Stimulated activated CD4-positive, alpha-beta T cell treated with anti-CD3 and anti-CD28 coated beads, Interleukin-4, amount 100 ng/mL, for 1 hour (primary cell): ENCODE data around the gene CLK2.

Experiments
- DNase-seq: peaks from one replicate; pipeline ENCODE4 v3.0.0-alpha.2; 2020

CLK2 gene

DNA sequence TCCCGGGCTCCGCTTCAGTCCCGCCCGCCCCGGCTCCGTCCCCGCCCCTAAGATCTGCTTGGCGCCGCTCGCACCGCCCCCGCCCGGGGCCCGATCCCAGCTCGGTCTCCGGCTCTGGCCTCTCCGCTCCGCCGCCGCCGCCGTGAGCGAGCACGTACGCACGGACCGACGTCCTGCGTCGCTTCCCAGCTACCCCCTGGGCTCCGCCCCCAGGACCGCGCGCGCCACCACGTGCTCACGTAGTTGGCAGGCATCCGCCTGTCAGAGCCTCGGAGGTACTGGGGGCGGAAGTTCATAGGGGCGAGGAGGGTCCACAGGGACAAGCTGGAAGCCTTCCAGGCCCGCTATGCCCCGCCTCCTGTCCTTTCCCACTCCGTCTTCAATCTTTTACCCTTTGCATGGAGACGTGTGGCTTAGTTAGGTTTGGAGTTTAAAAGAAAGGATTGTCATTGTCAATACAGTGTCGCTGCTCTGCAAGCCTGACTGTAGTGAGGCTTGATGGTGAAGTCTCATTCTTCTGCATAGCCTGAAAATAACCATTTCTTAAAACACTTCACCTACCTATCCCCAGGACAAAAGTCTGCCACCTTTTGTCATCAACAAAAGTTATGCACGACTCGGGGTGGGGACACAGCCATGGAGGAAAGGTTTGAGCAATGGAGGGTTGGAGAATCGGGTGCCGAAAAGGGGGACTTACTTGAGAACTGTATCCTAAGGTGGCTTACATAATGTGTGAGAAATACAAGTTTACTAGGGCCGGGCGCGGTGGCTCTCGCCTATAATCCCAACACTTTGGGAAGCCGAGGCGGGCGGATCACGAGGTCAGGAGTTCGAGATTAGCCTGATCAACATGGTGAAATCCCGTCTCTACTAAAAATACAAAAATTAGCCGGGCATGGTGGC is at the start of gene CLK2:
Gene CLK2, minus strand, starts transcription at position 162 of the 903 bp plus-strand sequence. CDS start 2,527 bp downstream, outside the sequence.
- DNase-seq, result peak; percentile 98

DNA sequence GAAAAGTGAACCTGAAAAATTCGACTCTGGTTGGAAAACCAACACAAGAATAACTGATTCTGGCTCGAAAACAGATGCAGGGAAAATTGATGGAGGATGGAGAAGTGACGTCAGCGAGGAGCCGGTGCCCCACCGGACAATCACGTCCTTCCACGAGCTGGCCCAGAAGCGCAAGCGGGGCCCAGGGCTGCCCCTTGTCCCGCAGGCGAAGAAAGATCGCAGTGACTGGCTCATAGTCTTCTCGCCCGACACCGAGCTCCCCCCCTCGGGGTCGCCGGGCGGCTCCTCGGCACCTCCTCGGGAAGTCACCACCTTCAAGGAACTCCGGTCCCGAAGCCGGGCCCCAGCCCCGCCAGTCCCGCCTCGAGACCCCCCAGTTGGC is 49.3 kb upstream of the CLK2 start:
- DNase-seq, result no peak

DNA sequence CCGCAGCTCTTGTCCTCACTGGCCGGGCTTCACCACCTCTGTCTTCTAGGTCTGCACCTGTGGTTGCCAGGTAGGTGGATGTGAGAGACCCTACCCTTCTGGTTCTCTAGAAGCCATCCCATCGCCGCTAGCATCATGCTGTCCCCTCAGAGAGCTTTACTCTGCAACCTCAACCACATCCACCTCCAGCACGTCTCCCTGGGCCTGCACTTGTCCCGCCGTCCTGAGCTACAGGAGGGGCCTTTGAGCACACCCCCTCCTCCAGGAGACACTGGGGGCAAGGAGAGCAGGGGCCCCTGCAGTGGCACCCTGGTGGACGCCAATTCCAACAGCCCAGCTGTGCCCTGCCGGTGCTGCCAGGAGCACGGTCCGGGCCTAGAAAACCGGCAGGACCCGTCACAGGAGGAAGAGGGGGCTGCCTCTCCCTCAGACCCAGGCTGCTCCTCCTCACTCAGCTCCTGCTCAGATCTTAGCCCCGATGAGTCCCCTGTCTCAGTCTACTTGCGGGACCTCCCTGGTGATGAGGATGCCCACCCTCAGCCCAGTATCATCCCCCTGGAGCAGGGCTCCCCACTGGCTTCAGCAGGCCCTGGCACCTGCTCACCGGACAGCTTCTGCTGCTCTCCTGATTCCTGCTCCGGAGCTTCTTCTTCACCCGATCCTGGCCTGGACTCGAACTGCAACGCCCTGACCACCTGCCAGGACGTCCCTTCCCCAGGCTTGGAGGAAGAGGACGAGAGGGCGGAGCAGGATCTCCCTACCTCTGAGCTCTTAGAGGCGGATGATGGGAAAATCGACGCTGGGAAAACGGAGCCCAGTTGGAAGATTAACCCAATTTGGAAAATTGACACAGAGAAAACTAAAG is 48.6 kb upstream of the CLK2 start:
- no peak for DNase-seq

DNA sequence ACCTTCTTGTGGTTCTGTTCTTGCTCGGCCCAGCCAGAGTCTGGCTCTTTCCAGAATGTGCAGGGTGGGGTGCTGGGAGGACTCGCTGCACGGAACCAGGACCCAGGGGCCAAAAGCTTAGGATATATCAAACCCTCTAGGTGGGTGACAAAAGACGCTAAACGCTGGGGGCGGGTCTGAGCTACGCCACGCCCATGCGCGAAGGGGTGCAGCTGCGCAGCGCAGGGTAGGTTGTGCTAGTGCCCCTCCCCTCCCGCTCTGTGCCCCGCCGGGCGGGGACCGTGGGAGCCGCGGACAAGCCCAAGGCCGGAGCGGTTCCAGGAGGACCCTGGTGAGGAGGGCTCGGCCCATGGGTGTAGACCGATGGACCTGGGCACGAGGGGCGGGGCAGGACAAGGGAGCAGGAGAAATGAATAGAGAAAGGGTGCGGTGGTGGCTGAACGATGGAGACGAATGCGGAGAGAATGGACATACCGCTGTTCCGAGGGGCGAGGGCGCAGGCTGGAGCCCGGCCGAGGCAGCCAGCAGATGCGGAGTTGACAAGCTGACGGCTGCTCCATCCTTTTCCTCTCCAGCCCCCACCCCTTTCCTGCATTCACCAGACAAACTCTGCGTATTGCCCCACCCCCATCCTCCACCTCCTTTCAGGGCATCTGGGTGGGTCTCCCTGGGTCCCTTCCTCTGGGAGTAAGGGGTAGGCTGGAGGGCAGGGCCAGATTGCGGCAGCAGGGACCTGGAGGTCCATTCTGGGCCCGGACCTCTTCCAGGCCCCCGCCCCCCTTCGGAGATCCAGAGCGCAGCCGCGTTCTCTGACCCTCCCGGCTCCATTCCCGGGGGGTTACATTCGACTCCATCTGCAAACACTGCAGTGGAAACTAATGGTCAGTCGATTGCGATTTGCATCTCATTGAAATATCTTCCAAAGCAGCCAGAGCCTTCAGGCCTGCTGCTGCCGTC is 47.6 kb upstream of the CLK2 start, which contains the start of gene RUSC1:
Gene RUSC1, plus strand, starts transcription at position 234 of the 957 bp plus-strand sequence. CDS start 880 bp downstream, outside the sequence.
- DNase-seq, result peak; percentile 78

DNA sequence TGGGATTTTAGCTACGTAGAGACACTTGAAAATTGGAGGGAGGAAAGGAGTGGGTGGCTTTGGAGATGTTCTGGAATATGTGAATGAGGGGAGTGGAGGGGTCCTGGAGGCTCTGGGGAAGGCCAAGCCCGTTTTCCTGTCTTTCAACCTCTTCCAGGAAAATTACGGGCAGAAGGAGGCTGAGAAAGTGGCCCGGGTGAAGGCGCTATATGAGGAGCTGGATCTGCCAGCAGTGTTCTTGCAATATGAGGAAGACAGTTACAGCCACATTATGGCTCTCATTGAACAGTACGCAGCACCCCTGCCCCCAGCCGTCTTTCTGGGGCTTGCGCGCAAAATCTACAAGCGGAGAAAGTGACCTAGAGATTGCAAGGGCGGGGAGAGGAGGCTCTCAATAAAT is 46.9 kb upstream of the CLK2 start:
- no peak for DNase-seq

DNA sequence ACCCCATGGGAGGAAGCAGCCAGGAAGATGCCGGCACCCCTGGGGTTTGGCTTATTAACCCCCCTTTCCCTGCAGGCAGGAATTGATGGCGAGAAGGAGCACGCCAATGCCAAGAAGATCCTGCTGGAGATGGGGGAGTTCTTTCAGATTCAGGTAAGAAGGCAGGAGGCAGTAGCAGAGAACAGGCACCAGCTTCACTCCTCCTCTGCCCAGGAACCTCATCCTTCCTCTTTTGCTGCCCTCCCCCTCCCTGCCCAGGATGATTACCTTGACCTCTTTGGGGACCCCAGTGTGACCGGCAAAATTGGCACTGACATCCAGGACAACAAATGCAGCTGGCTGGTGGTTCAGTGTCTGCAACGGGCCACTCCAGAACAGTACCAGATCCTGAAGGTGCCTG is 46.2 kb upstream of the CLK2 start:
- no peak for DNase-seq

DNA sequence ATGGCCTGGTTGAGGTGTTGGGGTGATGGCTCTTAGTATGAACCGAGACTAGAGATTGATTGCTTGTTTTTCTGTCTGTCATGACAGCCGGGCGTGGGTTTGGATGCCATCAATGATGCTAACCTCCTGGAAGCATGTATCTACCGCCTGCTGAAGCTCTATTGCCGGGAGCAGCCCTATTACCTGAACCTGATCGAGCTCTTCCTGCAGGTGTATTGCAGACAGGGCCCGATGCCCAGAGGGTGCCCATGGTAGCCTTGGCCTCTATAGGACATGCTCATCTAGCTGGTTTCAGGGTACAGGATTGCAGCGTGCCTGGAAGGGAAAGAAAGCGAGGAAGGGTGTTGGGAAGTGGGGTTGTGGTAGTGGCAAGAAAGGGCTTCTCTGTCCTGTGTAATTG is 44.8 kb upstream of the CLK2 start:
- no peak for DNase-seq

DNA sequence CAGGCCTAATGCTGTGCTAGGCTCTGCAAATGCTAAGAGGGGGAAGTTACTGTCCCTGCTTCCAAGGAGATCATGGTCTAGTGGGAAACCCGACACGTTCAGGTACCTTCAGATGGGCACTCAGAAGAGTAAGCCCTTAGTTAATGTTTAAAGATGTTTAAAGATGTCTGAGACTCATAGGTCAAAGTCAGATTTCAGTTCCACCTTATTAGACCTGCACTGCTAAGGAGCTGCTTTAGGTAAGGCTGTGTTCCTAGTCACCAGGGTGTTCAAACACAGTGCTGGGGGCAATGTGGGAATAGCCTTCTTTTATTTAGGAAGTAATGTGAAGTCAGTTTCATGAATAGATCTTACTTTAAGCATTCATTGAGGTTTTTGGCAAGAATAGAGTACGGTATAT is 43.6 kb upstream of the CLK2 start:
- DNase-seq, result no peak

DNA sequence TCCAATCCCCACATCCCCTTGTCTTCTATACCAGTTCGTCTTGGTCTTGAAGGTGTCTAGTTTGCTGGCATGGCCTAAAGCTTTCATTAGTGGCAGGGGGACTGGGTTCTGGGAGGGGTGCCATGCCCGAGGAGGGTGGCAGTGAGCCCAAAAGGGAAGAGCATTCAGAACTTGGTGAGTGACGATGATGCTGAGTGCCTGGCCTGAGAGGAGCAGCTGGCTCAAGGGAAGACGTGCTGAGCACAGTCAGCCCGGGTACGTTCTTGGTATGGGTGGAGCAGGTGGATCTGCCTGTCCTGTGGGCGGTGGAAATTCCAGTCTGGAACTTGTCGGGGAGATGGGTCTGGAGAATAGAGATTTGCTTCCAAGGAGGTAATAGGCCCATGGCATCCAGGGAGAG is 40.0 kb upstream of the CLK2 start:
- no peak for DNase-seq

DNA sequence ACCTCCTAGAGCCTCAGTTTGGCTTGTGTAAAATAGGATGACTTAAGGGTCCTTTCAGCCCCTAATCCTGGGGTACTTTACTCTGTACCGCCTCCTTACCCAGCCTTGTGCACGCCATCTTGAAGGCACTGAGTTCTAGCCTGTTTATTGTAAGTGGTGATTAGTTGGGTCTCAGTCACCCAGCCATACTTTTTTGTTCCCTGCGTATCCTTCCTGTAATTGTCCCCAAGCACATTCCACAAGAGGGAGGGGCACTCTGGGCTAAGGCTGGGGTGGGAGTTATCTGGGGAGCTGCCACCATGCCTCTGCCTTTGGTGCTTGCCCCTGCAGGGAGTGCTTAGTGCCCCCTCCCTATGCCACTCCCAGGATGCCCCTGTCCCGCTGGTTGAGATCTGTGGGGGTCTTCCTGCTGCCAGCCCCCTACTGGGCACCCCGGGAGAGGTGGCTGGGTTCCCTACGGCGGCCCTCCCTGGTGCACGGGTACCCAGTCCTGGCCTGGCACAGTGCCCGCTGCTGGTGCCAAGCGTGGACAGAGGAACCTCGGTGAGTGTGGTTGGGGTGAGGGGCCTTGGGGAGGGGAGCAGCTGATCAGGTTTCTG is 36.2 kb upstream of the CLK2 start:
- no peak for DNase-seq

DNA sequence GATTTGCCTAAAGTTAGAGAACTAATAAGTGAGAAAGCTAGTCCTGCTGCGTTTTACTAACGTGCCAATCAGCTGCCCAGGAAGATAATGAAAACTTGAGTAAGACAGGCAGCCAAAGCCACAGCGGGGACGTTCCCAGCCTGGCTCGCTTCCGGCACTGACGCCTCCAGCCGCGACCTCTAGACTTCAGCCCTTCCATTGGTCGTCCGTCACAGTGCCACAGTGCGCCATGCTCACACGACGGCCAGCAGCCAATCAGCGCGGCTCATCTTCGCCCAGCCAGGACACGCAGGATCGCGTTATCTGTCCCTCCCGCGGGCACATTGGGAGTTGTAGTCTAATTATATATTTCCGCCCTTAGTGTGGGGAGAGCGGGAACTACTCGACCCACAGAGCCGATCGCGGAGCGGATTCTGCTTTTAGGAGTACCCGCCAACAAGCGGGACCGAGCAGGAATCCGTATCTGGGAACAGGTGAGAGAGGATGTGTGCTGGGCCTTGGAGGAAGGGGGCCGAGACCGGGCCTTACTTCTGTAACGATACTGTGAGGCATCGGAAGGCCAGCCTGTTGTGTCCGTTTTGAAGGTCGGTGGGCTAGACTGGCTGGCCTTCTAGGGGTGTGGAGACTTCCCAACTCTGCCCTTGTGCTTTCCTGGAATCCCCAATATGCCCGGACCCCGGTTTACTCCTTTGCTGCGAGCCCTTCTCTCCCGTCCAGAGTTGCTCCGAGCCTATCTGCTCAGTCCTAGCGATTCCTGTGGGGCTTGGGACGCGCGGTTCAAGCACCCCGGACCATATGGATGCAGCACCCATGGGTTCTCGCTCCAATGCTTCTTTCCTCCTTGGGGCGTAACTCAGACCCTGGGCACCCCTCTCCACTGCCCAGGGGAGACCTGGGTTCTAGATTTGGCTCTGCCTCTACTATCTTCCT is 35.5 kb upstream of the CLK2 start, which contains the start of gene FDPS:
Gene FDPS, plus strand, starts transcription at position 374 of the 930 bp plus-strand sequence. CDS start 924 bp downstream, outside the sequence.
- DNase-seq, result peak; percentile 95

DNA sequence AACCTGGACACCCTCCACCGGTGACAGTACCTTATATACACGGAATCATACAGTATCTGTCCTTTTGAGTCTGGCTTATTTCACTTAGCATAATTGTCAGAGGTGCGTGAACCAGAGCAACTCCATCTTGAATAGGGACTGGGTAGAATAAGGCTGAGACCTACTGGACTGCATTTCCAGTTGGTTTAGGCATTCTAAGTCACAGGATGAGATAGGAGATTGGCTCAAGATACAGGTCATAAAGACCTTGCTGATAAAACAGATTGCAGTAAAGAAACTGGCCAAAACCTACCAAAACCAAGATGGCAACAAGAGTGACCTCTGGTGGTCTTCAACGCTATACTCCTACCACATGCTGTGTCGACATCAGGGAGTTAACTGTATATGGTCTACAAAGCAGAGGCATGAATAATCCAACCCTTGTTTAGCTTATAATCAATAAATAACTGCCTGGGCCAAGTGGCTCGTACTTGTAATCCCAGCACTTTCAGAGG is 34.0 kb upstream of the CLK2 start:
- no peak for DNase-seq

DNA sequence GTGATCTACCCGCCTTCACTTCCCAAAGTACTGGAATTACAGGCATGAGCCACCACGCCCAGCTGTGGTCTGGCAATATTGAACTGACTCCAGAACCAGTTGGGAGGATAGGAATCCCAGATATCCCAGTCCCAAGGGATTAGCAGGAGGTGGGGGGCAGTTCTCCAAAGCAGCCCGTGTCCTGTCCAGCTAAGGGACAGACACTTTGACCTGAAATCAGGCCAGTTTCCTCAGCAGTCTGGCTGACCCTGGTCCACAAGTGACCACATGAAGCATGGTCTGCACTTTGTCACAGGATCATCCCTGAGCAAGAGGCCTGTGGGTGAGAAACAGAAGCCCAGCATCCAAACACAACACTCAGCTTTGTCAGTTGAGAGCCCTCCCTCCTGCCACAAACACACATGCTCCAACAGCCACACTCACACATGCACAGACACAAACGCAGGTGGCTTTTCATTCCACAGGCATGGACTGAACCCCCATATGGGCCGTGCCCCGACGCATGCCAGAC is 32.6 kb upstream of the CLK2 start:
- no peak for DNase-seq

DNA sequence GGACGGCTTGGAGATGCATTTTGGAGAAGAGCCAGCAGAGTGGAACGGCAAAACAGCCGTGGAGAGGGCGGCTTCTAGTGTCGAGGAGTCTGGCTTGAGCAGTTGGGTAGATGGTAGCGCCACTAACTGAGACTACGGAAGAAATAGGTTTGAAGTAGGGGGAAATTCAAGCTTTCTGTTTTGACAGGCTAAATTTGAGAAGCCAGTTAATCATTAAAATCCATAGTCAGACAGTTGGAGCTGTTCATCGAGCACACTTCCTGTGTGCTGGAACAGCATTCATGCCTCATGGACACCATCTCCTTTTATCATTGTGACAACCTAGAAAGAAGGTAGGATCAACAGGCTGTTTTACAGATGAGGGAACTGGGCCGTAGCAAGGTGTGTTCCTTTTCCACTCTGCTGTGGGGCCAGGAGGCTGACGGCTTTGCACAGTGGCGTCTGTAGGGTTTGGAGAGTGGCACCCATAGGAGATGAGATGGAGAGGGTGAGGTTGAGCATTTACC is 31.3 kb upstream of the CLK2 start:
- no peak for DNase-seq

DNA sequence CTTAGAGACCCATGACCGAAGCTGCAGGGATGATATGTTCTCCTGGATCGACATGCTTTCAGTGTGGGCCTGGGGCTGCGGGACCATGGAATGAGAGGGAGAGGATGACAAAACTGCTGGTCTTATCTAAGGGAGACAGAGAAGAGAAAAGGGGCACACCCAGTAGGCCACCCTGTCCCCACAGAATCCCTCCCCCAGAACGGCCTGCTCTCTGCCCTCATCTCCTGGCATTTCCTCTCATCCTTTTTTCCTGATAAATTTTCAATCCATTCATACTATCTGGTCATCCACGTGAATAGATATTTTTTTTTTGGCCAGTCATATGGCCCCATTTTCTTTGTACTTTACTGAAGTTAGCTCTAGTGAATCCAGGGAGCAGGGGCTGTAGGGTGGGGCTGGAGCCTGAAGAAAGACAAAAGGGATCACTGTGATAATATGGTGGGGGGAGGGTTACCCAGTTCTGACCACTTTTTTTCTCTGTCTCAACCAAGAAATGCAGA is 28.1 kb upstream of the CLK2 start, which contains the start of gene PKLR:
Gene PKLR, minus strand, starts transcription at position 97 of the 500 bp plus-strand sequence. Its CDS starts 43 bp downstream, at position 54.
- DNase-seq, result no peak

DNA sequence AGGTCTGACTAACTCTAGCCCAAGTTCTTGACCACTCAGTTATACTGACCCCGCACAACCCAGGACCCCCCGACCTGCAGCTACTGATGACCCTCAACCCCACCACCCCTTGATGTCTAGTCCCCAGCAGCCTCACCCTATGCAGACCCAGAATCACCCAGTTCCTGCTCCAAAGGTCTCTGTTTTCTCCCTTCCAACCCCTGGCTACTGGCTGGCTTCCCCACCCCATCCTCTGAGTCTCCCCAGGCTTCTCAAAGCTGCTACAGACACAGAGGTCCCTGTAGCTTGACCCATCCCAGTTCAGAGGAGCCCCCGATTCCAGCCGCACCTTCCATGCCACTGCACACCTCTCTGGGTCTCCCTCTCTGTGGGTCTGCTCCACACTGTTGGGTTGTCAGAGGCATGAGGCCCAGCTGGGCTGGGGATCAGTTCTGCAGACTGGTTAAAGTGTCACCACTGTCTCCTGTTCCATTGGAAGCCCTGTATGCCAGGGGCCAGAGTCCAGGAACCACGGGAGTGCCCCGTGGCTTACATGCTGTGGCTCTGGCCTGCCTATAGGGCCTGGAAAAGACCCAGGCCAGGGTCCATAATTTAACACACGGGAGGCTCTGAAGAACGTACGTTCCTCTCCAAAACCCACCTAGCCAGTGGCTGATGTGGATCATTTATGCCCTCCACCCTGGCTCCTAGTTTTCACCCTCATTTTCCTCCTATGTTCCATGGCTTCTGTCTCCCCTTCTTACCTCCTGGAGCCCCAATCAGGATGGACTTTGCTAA is 27.4 kb upstream of the CLK2 start:
- no peak for DNase-seq

DNA sequence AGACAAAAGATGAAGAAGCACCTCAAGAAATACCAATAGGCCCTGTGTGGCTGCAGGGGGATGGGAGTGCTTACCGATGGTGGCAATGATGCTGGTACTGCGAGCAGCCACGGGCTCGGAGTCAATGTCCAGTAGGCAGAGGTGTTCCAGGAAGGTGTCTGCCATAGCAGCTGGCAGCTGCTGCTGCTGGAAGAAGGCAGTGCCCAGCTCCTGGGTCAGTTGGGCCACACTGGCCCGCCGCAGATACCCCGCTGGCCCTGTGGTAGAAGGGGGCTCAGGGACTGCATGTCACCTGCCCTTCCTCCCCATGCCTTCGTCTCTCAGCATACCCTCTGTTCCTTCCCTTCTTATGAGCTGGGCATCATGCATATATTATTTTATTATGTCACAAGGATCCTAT is 26.7 kb upstream of the CLK2 start:
- DNase-seq, result no peak

DNA sequence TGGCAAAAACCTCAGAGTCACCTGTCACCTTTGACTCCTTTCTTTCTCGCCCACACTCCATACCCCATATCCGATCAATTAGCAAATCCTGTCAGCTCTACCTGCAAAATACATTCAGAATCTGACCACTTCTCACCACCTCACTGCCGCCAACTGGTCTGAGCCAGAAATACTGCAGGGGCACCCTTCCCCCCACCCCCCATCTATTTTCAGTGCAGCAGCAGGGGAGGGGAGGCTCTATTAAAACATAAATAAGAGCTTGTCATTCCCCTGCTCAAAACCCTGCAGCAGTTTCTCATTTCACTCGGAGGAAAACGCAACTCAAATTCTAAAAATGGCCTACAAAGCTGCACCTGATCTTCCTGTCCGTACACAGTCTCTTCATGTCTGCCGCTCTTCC is 24.1 kb upstream of the CLK2 start:
- no peak for DNase-seq

DNA sequence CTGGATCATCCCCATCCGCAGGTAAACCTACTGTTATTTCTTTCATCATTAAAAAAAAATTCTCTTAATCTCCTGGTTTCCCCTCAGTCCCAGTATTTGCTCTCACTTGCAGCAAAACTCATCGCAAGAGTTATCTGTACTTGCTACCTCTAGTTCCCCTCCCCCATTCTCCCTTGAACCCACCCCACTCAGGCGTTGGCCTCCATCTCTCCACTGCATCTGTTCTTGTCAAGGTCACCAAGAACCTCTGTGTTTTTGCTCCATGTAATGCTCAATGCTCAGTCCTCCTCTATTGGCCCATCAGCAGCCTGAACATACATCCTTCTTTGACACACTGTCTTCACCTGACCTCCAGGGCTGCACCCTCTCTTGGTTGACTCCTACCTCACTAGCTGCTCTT is 23.4 kb upstream of the CLK2 start:
- no peak for DNase-seq
